CD14-positive monocyte (primary cell): ENCODE measurements around the gene SCD5. TPM values are rescaled to one million over a fixed set of nuclear protein-coding genes. Genes with fewer than 3 reads are reported as not detected.

Source experiments
- DNase-seq, 3 donors: peaks; one replicate each; pipeline ENCODE4 v3.0.0-alpha.2; 2011 to 2022
- H2AFZ ChIP-seq: 2 replicates; pipeline ENCODE4 v1.6.0; 2012; ENCODE audit warnings: mild to moderate bottlenecking, low read depth, low read length, inconsistent platforms; ENCODE audit not compliant: insufficient read depth, poor library complexity, severe bottlenecking
- H3K27ac ChIP-seq, 2 donors: 1 replicate in 1 of 2; 2 replicates in 1 of 2; pipeline ENCODE4 v1.5.1; 2012 to 2013; ENCODE audit warnings: low read length in 2 of 2, control low read depth in 1 of 2, inconsistent platforms in 1 of 2, low read depth in 1 of 2, mild to moderate bottlenecking in 1 of 2
- H3K27me3 ChIP-seq, 2 donors: one replicate each; pipeline versions ENCODE4 v1.6.0 to v1.6.1; 2011 to 2013; ENCODE audit warnings: low read length in 2 of 2; ENCODE audit not compliant: control insufficient read depth in 2 of 2, insufficient read depth in 2 of 2
- H3K36me3 ChIP-seq, 2 donors: replicated peaks in 1 of 2; 1 replicate in 1 of 2; 2 replicates in 1 of 2; pipeline versions ENCODE4 v1.5.1 to v1.6.1; 2012 to 2013; ENCODE audit warnings: low read length in 2 of 2, control low read depth in 1 of 2, inconsistent platforms in 1 of 2, mild to moderate bottlenecking in 1 of 2; ENCODE audit not compliant: insufficient read depth in 2 of 2, control insufficient read depth in 1 of 2
- H3K4me1 ChIP-seq, 2 donors: 1 replicate in 1 of 2; 2 replicates in 1 of 2; pipeline versions ENCODE4 v1.5.1 to v1.6.1; 2012 to 2013; ENCODE audit warnings: low read length in 2 of 2, control low read depth in 1 of 2, inconsistent platforms in 1 of 2, mild to moderate bottlenecking in 1 of 2, moderate library complexity in 1 of 2; ENCODE audit not compliant: insufficient read depth in 2 of 2, control insufficient read depth in 1 of 2
- H3K4me2 ChIP-seq: replicated peaks from 2 replicates; pipeline ENCODE3; 2012; ENCODE audit warnings: low read length, moderate library complexity, mild to moderate bottlenecking; ENCODE audit not compliant: poor library complexity, severe bottlenecking; ENCODE audit errors: extremely low read depth
- H3K4me3 ChIP-seq, 3 experiments: fragments of 200-600 bp in 1 of 3; sonication (generic) in 1 of 3; replicated peaks in 1 of 3; 1 replicate in 2 of 3; 2 replicates in 1 of 3; pipeline ENCODE4 v1.5.1; 2011 to 2013; ENCODE audit warnings: low read length in 3 of 3, mild to moderate bottlenecking in 3 of 3, control low read depth in 2 of 3, low read depth in 2 of 3, inconsistent platforms in 1 of 3, moderate library complexity in 1 of 3
- H3K79me2 ChIP-seq: 2 replicates; pipeline ENCODE4 v1.6.0; 2012; ENCODE audit warnings: mild to moderate bottlenecking, control low read depth, inconsistent platforms, low read length, moderate library complexity; ENCODE audit not compliant: insufficient read depth
- H3K9ac ChIP-seq: 2 replicates; pipeline ENCODE4 v1.6.0; 2017; ENCODE audit warnings: low read length, mild to moderate bottlenecking; ENCODE audit not compliant: insufficient read depth, poor library complexity, severe bottlenecking
- H3K9me3 ChIP-seq, 2 donors: replicated peaks in 1 of 2; 1 replicate in 1 of 2; 2 replicates in 1 of 2; pipeline versions ENCODE4 v1.5.1 to v1.6.1; 2012 to 2013; ENCODE audit warnings: low read length in 2 of 2, control low read depth in 1 of 2; ENCODE audit not compliant: control insufficient read depth in 1 of 2, insufficient read depth in 1 of 2
- H4K20me1 ChIP-seq: 2 replicates; pipeline ENCODE4 v1.6.0; 2012; ENCODE audit warnings: mild to moderate bottlenecking, low read length, control low read depth, moderate library complexity; ENCODE audit not compliant: insufficient read depth
- H3K27ac Mint-ChIP-seq, 7 donors: one replicate each; pipeline ENCODE4 v1.8.0; 2020; ENCODE audit warnings: mild to moderate bottlenecking in 7 of 7, mixed read lengths in 7 of 7, moderate library complexity in 6 of 7, inconsistent platforms in 2 of 7
- H3K27me3 Mint-ChIP-seq, 3 donors: one replicate each; pipeline ENCODE4 v1.8.0; 2021 to 2022; ENCODE audit warnings: low read depth in 3 of 3, mild to moderate bottlenecking in 3 of 3, mixed read lengths in 3 of 3, moderate library complexity in 3 of 3, inconsistent platforms in 1 of 3
- H3K36me3 Mint-ChIP-seq, 2 donors: one replicate each; pipeline ENCODE4 v1.8.0; 2020; ENCODE audit warnings: mixed read lengths in 2 of 2, inconsistent platforms in 1 of 2, mild to moderate bottlenecking in 1 of 2
- H3K4me1 Mint-ChIP-seq: one replicate; pipeline ENCODE4 v1.8.0; 2020; ENCODE audit warnings: mild to moderate bottlenecking, mixed read lengths
- H3K4me3 Mint-ChIP-seq, 2 donors: one replicate each; pipeline ENCODE4 v1.8.0; 2020; ENCODE audit warnings: mild to moderate bottlenecking in 2 of 2, mixed read lengths in 2 of 2, moderate library complexity in 1 of 2
- H3K9me3 Mint-ChIP-seq, 7 donors: one replicate each; pipeline ENCODE4 v1.8.0; 2020 to 2022; ENCODE audit warnings: mixed read lengths in 7 of 7, mild to moderate bottlenecking in 6 of 7, moderate library complexity in 6 of 7, inconsistent platforms in 2 of 7
- WGBS: methylation state at CpG from one replicate; pipeline ENCODE4 v1.1.5; 2013; ENCODE audit warnings: missing lambda C conversion rate; ENCODE audit not compliant: insufficient coverage; 5-methylcytosine and 5-hydroxymethylcytosine counted together
- intact Hi-C, 2 donors: fragments of 100-400 bp; cut with micrococcal nuclease; formaldehyde crosslinking; loops; one replicate each; pipeline versions ENCODE4 v1.15.0 to v1.15.1; 2023
- polyA plus RNA-seq, 3 donors: library from polyadenylated mRNA; depleted of rRNA in 1 of 3; unstranded in 2 of 3; stranded (reverse) in 1 of 3; fragments of 300-500 nt in 2 of 3; fragments of >200 nt in 1 of 3; fragmentation: Illumina TruSeq in 2 of 3; gene quantifications; 1 replicate in 2 of 3; 2 replicates in 1 of 3; pipeline ENCODE4 v1.2.3, GENCODE V29; 2012 to 2021
- TF ChIP-seq, protein P1 (sequence below): fragments of 200-600 bp; IDR thresholded peaks from one replicate; pipeline ENCODE4 v1.8.0; 2022; ENCODE audit warnings: antibody characterized with exemption, mild to moderate bottlenecking

Gene SCD5
- polyA plus RNA-seq, 3 donors: 0.28 to 1.3 (median 0.61) TPM

DNA sequence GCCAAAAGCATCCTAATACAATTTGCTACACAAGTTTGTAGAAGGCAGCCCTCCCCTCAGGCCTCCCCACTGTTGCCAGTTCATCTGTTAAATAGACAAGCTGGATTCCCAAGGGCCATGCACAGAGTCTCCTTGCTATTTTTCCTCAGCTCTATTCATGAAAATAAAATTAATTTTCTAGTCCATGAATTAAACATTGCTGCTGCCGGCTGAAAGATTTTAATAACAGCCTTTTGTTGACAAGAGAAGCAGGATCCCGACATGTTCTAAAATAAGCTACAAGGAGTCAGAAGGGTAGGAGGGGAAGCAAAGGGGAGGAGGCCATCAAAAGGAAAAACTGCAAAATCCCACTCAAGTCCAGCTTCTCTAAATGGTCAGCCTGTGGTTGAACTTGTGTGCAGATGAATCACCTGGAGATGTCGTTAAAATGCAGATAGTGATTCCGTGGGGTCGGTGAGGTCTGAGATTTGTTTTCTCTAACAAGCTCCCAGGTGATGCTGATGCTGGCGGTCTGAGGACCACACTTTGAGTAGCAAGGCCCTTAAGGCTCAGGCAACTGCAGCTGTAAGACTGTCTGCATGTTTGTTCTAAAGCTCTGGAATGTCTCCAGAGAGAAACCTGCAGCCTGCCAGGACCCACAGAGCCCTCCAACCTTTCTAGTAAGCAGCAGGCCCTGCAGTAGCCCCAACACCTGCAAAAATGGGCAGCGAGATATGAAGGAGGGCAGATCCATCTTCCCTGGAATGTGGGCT is 9.4 kb downstream of the SCD5 start:
- 96% methylated on average over 4 of the region's 7 CpGs for WGBS

DNA sequence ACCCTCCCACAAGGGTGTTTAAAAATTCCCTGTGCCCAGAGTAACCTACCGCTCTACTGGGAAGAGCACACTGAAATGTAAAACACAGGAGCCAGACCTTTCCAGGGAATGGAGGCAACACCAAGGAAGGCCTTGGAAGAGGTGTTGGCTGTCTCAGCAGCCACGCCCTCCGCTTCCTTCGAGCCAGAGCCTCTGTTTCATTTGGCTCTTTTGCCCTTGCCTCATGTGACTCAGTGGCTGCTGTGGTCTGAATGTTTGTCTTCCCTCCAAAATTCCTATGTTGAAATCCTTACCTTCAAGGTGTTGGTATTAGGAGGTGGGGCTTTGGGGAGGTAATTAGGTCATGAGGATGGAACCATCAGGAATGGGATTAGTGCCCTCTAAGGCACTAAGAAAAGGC is 11.3 kb downstream of the SCD5 start:
- Histone ChIP-seq H3K27me3 (no peaks in the 10 kb centered on the region), H3K27ac (no peak overlapping the region), H3K4me2 (no peak overlapping the region), H2AFZ (no peak overlapping the region), H3K36me3 (no peaks in the 10 kb centered on the region), H4K20me1 (no peaks in the 10 kb centered on the region), H3K4me1 (no peaks in the 10 kb centered on the region), H3K4me3 (no peak overlapping the region), H3K9ac (no peak overlapping the region), H3K79me2 (no peaks in the 10 kb centered on the region), H3K9me3 (no peaks in the 10 kb centered on the region)
- WGBS: 100% methylated on average over 1 of the region's 4 CpGs
- intact Hi-C loops: no loop called here
- Mint-ChIP-seq H3K4me3 (no peak overlapping the region), H3K36me3 (no peaks in the 10 kb centered on the region), H3K27ac (peak overlapping the region in 1 of 7 donors; percentile 21), H3K4me1 (peaks cover 10% of the 10 kb centered on the region), H3K27me3 (no peaks in the 10 kb centered on the region), H3K9me3 (no peaks in the 10 kb centered on the region)
- DNase-seq: no peak
- TF ChIP-seq, protein P1, sequence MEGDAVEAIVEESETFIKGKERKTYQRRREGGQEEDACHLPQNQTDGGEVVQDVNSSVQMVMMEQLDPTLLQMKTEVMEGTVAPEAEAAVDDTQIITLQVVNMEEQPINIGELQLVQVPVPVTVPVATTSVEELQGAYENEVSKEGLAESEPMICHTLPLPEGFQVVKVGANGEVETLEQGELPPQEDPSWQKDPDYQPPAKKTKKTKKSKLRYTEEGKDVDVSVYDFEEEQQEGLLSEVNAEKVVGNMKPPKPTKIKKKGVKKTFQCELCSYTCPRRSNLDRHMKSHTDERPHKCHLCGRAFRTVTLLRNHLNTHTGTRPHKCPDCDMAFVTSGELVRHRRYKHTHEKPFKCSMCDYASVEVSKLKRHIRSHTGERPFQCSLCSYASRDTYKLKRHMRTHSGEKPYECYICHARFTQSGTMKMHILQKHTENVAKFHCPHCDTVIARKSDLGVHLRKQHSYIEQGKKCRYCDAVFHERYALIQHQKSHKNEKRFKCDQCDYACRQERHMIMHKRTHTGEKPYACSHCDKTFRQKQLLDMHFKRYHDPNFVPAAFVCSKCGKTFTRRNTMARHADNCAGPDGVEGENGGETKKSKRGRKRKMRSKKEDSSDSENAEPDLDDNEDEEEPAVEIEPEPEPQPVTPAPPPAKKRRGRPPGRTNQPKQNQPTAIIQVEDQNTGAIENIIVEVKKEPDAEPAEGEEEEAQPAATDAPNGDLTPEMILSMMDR: no peak

More for the DNA sequence above, 9.4 kb downstream of the SCD5 start:
- intact Hi-C loops: no loop called here
- H3K79me2 ChIP-seq: no peaks in the 10 kb centered on the region
- H3K36me3 ChIP-seq: no peaks in the 10 kb centered on the region
- Mint-ChIP-seq H3K9me3 (no peaks in the 10 kb centered on the region), H3K4me3 (no peak overlapping the region), H3K27ac (no peak overlapping the region), H3K36me3 (no peaks in the 10 kb centered on the region), H3K27me3 (no peaks in the 10 kb centered on the region), H3K4me1 (peaks cover 10% of the 10 kb centered on the region)
- no peaks in the 10 kb centered on the region for H3K27me3 ChIP-seq
- TF ChIP-seq, protein P1: no peak
- H3K27ac ChIP-seq: no peak overlapping the region
- H3K4me1 ChIP-seq: no peaks in the 10 kb centered on the region
- H3K4me2 ChIP-seq: no peak overlapping the region
- no peaks in the 10 kb centered on the region for H4K20me1 ChIP-seq
- H3K4me3 ChIP-seq: no peak overlapping the region
- DNase-seq: no peak
- H2AFZ ChIP-seq: no peak overlapping the region
- no peak overlapping the region for H3K9ac ChIP-seq
- no peaks in the 10 kb centered on the region for H3K9me3 ChIP-seq
